Thyroid gland (tissue), 4 donors: ENCODE data around the gene GGT1. TPM values are rescaled to one million over a fixed set of nuclear protein-coding genes. Genes with fewer than 3 reads are reported as not detected.
"Not testable (repeated sequence)": the region's sequence is repeated elsewhere in the genome, so short reads cannot be mapped to it uniquely, and the experiment has no call there.

Source experiments
- DNase-seq, 2 donors: peaks; one replicate each; pipeline ENCODE4 v3.0.0-alpha.2; 2019
- H3K27ac ChIP-seq, 3 donors: fragments of 200-600 bp; sonication (generic); 1 replicate in 2 of 3; 2 replicates in 1 of 3; pipeline ENCODE4 v1.5.1; 2016 to 2019; ENCODE audit warnings: mild to moderate bottlenecking in 1 of 3, moderate library complexity in 1 of 3
- H3K27me3 ChIP-seq: fragments of 200-600 bp; sonication (generic); one replicate; pipeline ENCODE4 v1.5.1; 2019
- H3K36me3 ChIP-seq, 2 donors: fragments of 200-600 bp; sonication (generic); one replicate each; pipeline ENCODE4 v1.5.1; 2016 to 2019
- H3K4me1 ChIP-seq, 2 donors: fragments of 200-600 bp; sonication (generic); one replicate each; pipeline ENCODE4 v1.5.1; 2017 to 2019
- H3K4me3 ChIP-seq, 3 donors: fragments of 200-600 bp; sonication (generic); replicated peaks in 1 of 3; 1 replicate in 2 of 3; 2 replicates in 1 of 3; pipeline ENCODE4 v1.5.1; 2016; ENCODE audit warnings: mild to moderate bottlenecking in 1 of 3
- H3K9me3 ChIP-seq: fragments of 200-600 bp; sonication (generic); one replicate; pipeline ENCODE4 v1.5.1; 2017
- POLR2A ChIP-seq, 2 donors: fragments of 450-650 bp; IDR thresholded peaks; one replicate each; pipeline ENCODE4 v1.6.1; 2017; ENCODE audit warnings: antibody characterized with exemption in 2 of 2, mild to moderate bottlenecking in 2 of 2, moderate library complexity in 1 of 2
- WGBS, 2 donors: methylation state at CpG; one replicate each; pipeline ENCODE4 v1.1.5; 2017; 5-methylcytosine and 5-hydroxymethylcytosine counted together
- intact Hi-C: fragments of 100-400 bp; cut with DNase I; formaldehyde crosslinking; loops from one replicate; pipeline ENCODE4 v1.15.1; 2023
- total RNA-seq, 4 donors: library from RNA; depleted of rRNA; stranded (reverse); fragments of >200 nt; gene quantifications; one replicate each; pipeline ENCODE4 v1.2.3, GENCODE V29; 2016
- TF ChIP-seq, protein P1 (sequence below), 6 experiments: fragments of 200-600 bp in 3 of 6; fragments of 450-650 bp in 3 of 6; sonication (generic) in 3 of 6; IDR thresholded peaks; one replicate each; pipeline ENCODE4 v1.5.1; 2016 to 2019; ENCODE audit warnings: antibody characterized with exemption in 6 of 6, mild to moderate bottlenecking in 2 of 6, inconsistent platforms in 1 of 6, moderate library complexity in 1 of 6

GGT1 gene
- total RNA-seq, 4 donors from 2014 or later, result 15.5 to 20.7 (median 18.2) TPM

DNA sequence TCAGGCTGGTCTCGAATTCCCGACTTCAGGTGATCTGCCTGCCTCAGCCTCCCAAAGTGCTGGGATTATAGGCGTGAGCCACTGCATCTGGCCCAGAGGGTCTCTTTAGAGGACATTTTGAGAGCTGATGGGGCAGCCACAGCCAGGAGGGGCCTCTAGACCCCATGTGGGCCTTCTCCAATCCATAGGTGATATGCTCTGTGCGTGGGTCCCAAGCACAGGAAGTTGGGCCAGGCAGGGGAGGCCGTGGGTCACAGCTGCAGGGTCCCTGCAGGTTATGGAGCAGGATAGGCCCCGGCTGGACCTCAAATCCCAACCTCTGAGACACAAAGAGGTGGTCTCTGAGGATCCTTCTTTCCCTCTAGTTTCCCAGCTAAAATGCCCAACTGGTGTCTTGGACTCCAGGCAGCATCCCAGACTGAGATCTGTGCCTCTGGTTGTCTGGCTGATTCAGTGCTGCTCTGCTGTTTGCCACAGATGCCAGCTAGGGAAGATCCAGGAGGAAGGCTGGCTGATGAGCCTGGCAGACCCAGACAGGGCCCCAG, 11.6 kb upstream of the GGT1 start:
- 92 to 100% methylated on average over 2 to 6 of the region's 6 CpGs for WGBS, 2 donors
- intact Hi-C loops, result no loop called here
- Histone ChIP-seq H3K4me3 (no peak overlapping the region), H3K36me3 (peaks cover 0 to 4% of the 10 kb centered on the region in 2 donors), H3K27me3 (no peaks in the 10 kb centered on the region), H3K27ac (peak overlapping the region in 1 of 3 donors; percentile 7), H3K9me3 (no peaks in the 10 kb centered on the region), H3K4me1 (peaks cover 43 to 61% of the 10 kb centered on the region in 2 donors)
- no peak for TF ChIP-seq POLR2A (IDR thresholded peaks at IDR 0.05)
- TF ChIP-seq, protein P1, sequence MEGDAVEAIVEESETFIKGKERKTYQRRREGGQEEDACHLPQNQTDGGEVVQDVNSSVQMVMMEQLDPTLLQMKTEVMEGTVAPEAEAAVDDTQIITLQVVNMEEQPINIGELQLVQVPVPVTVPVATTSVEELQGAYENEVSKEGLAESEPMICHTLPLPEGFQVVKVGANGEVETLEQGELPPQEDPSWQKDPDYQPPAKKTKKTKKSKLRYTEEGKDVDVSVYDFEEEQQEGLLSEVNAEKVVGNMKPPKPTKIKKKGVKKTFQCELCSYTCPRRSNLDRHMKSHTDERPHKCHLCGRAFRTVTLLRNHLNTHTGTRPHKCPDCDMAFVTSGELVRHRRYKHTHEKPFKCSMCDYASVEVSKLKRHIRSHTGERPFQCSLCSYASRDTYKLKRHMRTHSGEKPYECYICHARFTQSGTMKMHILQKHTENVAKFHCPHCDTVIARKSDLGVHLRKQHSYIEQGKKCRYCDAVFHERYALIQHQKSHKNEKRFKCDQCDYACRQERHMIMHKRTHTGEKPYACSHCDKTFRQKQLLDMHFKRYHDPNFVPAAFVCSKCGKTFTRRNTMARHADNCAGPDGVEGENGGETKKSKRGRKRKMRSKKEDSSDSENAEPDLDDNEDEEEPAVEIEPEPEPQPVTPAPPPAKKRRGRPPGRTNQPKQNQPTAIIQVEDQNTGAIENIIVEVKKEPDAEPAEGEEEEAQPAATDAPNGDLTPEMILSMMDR (IDR thresholded peaks at IDR 0.05), result no peak
- DNase-seq, result no peak

DNA sequence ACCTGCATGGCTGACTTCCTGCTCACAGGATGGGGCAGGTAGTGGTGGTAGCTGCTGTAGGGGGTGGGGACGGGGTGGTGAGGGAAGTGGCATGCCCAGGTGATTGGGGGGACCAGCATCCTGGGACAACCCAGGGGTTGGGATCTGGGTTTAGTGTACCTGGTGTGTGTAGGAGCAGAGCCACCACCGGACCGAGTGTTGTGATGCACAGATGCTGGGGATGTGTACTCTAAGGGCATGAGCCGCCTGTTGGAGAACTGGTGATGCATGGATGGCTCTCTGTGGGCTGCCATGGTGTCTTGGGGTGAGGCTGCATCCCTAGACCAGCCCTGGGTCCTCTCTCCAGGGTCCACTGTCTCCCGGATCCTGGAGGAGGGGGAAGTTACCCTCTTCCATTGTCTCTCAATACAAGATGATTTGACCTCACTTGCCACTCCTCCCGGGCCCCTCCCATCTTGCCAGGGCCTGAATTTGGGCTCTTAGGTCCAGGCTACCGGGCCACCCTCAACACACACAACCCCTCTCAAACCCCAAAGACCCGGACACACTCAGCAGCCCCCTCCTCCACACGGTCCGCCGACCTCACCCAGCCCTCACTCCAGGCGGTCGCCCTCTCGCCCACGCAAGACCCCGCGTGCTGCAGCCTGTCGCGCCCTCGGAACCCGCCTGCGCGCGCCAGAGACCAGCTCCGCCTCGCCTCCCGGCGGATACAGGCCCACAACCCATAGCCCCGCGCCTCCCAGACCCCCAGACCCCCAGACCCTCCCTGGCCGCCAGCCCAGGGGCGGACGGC, 10.7 kb upstream of the GGT1 start:
- H3K4me3 ChIP-seq, result peak overlapping the region; percentile 24 to 84 (median 59)
- no peaks in the 10 kb centered on the region for H3K9me3 ChIP-seq
- no peaks in the 10 kb centered on the region for H3K27me3 ChIP-seq
- peaks cover 0 to 4% of the 10 kb centered on the region in 2 donors for H3K36me3 ChIP-seq
- 14 to 16% methylated on average over 13 to 17 of the region's 33 CpGs for WGBS, 2 donors
- peaks cover 43 to 61% of the 10 kb centered on the region in 2 donors for H3K4me1 ChIP-seq
- no peak for TF ChIP-seq POLR2A (IDR thresholded peaks at IDR 0.05)
- TF ChIP-seq, protein P1 (IDR thresholded peaks at IDR 0.05), result no peak
- DNase-seq, result peak; percentile 42 to 54
- peak overlapping the region; percentile 86 to 90 (median 86) for H3K27ac ChIP-seq
- intact Hi-C loops, result no loop called here

DNA sequence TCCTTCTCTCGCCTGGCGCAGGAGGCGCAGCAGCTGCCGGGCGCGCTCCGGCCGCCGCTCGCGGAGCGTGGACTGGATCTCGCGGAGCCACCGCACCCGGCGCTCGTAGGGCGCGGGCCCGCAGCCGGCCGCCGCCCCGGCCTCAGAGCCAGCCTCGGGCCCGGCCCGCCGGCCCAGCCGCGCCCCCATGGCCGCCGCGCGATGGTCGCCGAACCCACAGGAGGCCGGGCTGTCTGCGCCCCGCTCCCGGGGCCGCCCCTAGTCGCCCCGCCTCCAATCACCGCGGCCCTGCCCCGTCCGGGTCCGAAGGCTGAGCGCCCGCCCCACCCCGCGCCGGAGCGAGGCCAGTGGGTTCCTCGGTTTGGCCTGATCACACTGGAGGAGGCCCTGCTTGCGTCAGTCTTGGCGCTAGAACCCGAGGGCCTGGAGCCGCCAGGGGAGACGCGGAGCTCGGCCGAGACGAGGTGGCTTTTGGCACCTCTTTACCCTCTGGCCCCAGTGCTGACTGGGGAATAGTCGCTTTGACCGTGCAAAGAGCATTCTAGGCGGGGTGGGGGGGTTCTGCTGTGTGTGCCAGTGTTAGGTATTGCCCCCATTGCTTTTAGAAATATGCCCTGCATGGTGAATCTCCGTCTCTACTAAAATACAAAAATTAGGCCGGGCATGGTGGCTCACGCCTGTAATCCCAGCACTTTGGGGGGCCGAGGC, 10.0 kb upstream of the GGT1 start, which contains the start of gene LRRC75B:
Gene LRRC75B, minus strand, starts transcription at position 223 of the 708 bp plus-strand sequence. Its CDS starts 34 bp downstream, at position 189.
- peaks cover 43 to 61% of the 10 kb centered on the region in 2 donors for H3K4me1 ChIP-seq
- 24 to 39% methylated on average over 7 to 14 of the region's 72 CpGs for WGBS, 2 donors
- no peaks in the 10 kb centered on the region for H3K27me3 ChIP-seq
- peak within 1 kb of the TSS; percentile 86 to 94 (median 90) for H3K27ac ChIP-seq
- intact Hi-C loops, result no loop called here
- no peaks in the 10 kb centered on the region for H3K36me3 ChIP-seq
- TF ChIP-seq POLR2A (IDR thresholded peaks at IDR 0.05), result peak; percentile 40 to 86
- TF ChIP-seq, protein P1 (IDR thresholded peaks at IDR 0.05), result no peak
- H3K9me3 ChIP-seq, result no peaks in the 10 kb centered on the region
- peak within 1 kb of the TSS; percentile 24 to 84 (median 59) for H3K4me3 ChIP-seq
- peak; percentile 96 for DNase-seq

DNA sequence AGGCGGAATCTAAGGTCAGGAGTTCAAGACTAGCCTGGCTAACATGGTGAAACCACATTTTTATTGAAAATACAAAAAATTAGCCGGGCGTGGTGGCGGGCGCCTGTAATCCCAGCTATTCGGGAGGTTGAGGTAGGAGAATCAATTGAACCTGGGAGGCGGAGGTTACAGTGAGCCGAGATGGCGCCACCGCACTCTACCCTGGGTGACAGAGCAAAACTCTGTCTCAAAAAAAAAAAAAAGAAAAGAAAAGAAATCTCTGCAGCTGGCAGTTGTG, 9.5 kb upstream of the GGT1 start:
- Histone ChIP-seq H3K27ac (peak overlapping the region; percentile 82 to 94 (median 90)), H3K4me1 (peaks cover 40 to 60% of the 10 kb centered on the region in 2 donors)
- WGBS, 2 donors, result 79 to 83% methylated on average over 10 of the region's 10 CpGs
- H3K36me3 ChIP-seq, intact Hi-C loops, H3K27me3 ChIP-seq, DNase-seq, H3K9me3 ChIP-seq, H3K4me3 ChIP-seq: not testable (repeated sequence)

DNA sequence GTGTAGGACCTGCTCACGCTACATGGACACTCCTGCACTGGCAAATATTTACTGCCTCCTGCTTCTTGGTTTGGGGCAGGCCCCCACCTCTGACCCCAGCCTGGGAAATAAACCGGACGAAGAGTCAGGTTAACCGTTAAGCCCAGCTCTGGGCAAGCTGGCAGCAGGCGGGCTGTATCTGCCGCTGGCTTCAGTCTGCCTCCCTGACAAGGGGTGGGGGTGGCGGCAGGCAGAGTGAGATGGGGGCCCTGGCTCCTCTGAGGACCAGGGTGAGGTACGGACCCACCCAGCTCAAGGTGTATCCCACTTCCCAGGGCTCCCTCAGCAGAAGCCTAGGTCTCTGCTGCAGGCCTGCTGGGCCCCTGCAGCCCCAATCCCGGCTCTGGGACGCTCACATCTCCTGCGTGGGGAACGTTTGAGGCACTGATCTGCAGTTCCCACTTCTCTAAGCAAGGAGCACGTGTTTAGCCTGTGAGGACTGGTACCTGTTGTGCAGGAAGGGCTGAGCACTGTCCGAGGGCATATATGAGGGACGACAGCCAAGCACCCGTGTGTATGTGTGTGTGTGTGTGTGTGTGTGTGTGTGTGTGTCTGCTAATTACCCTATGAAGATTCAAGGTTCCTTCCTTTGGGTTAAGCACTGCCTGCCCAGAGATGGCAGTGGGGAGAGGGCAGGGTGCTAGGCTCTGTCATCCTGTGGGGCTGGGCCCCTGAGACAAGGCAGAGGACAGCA, 9.0 kb upstream of the GGT1 start:
- Histone ChIP-seq H3K4me3 (no peak overlapping the region), H3K27me3 (no peaks in the 10 kb centered on the region), H3K36me3 (no peaks in the 10 kb centered on the region), H3K4me1 (peaks cover 37 to 57% of the 10 kb centered on the region in 2 donors), H3K27ac (peak overlapping the region; percentile 82 to 94 (median 90)), H3K9me3 (no peaks in the 10 kb centered on the region)
- no peak for TF ChIP-seq POLR2A (IDR thresholded peaks at IDR 0.05)
- TF ChIP-seq, protein P1 (IDR thresholded peaks at IDR 0.05), result no peak
- WGBS, 2 donors, result 49 to 58% methylated on average over 11 to 12 of the region's 16 CpGs
- intact Hi-C loops, result no loop called here
- DNase-seq, result peak; percentile 56 to 65
